Neural cell (in vitro differentiated cells): ENCODE measurements around the gene C5orf24.
"Not testable (repeated sequence)": the region's sequence is repeated elsewhere in the genome, so short reads cannot be mapped to it uniquely, and the experiment has no call there.

Experiments
- CTCF ChIP-seq: fragments of 450-650 bp; IDR thresholded peaks from 2 replicates; pipeline ENCODE4 v1.5.1; 2014; ENCODE audit warnings: antibody characterized with exemption, mild to moderate bottlenecking, moderate library complexity; ENCODE audit not compliant: poor library complexity, severe bottlenecking
- EZH2 ChIP-seq: fragments of 200-600, 300-800 bp; shearing (Covaris generic), sonication (generic); IDR thresholded peaks from 2 replicates; pipeline ENCODE4 v1.6.1; 2014; ENCODE audit warnings: antibody characterized with exemption, low read length, borderline replicate concordance, mild to moderate bottlenecking; ENCODE audit not compliant: insufficient read depth, poor library complexity, severe bottlenecking
- POLR2AphosphoS5 ChIP-seq: IDR thresholded peaks from 2 replicates; pipeline ENCODE4 v1.6.1; 2012
- RAD21 ChIP-seq: fragments of 450-650 bp; conservative IDR thresholded peaks from 2 replicates; pipeline ENCODE4 v1.6.1; 2014; ENCODE audit warnings: antibody characterized with exemption, mild to moderate bottlenecking, moderate library complexity

GRCh38 chr5:134838361-134838760 is 7.4 kb upstream of the C5orf24 start:
- TF ChIP-seq EZH2, RAD21, POLR2AphosphoS5, CTCF: not testable (repeated sequence)
